GM23338 (cell line): ENCODE results near the gene OGA. TPM values are rescaled to one million over a fixed set of nuclear protein-coding genes. Genes with fewer than 3 reads are reported as not detected.

Experiments
- ATAC-seq: fragments of 200-7000 bp; cut with Tn5 transposase; 3 replicates; pipeline ENCODE4 v1.9.1; 2020
- DNase-seq: peaks from one replicate; pipeline ENCODE4 v3.0.0-alpha.2; 2015; ENCODE audit warnings: low spot score
- H2AFZ ChIP-seq: fragments of 200-600 bp; sonication (generic); 2 replicates; pipeline ENCODE4 v1.8.0; 2016; ENCODE audit warnings: antibody characterized with exemption, mild to moderate bottlenecking, moderate library complexity
- H3F3A ChIP-seq: fragments of 200-600 bp; sonication (generic); replicated peaks from 2 replicates; pipeline ENCODE4 v1.8.0; 2017; ENCODE audit warnings: antibody characterized with exemption, mixed run types, low read depth
- H3K27ac ChIP-seq: fragments of 200-600 bp; sonication (generic); 2 replicates; pipeline ENCODE4 v1.6.1; 2016; ENCODE audit warnings: low read depth
- H3K27me3 ChIP-seq: fragments of 200-600 bp; sonication (generic); 2 replicates; pipeline ENCODE4 v1.8.0; 2016; ENCODE audit warnings: mild to moderate bottlenecking, mixed run types, moderate library complexity; ENCODE audit not compliant: insufficient read depth
- H3K36me3 ChIP-seq: fragments of 200-600 bp; sonication (generic); 2 replicates; pipeline ENCODE4 v1.8.0; 2016; ENCODE audit warnings: mild to moderate bottlenecking; ENCODE audit not compliant: insufficient read depth
- H3K4me1 ChIP-seq: fragments of 200-600 bp; sonication (generic); 2 replicates; pipeline ENCODE4 v1.8.0; 2016; ENCODE audit warnings: mild to moderate bottlenecking, moderate library complexity; ENCODE audit not compliant: insufficient read depth
- H3K4me2 ChIP-seq: fragments of 200-600 bp; sonication (generic); 2 replicates; pipeline ENCODE4 v1.7.1; 2017; ENCODE audit warnings: mixed run types
- H3K4me3 ChIP-seq: fragments of 200-600 bp; sonication (generic); 2 replicates; pipeline ENCODE4 v1.6.1; 2016; ENCODE audit warnings: mixed run types
- H3K79me2 ChIP-seq: fragments of 200-600 bp; sonication (generic); replicated peaks from 2 replicates; pipeline ENCODE4 v1.8.0; 2017; ENCODE audit warnings: mild to moderate bottlenecking; ENCODE audit not compliant: insufficient read depth
- H3K9me2 ChIP-seq: fragments of 200-600 bp; sonication (generic); 2 replicates; pipeline ENCODE4 v1.8.0; 2017; ENCODE audit not compliant: insufficient read depth
- H4K20me1 ChIP-seq: fragments of 200-600 bp; sonication (generic); replicated peaks from 2 replicates; pipeline ENCODE4 v1.8.0; 2017; ENCODE audit warnings: mild to moderate bottlenecking; ENCODE audit not compliant: insufficient read depth
- H3K27ac Mint-ChIP-seq: 2 replicates; pipeline ENCODE4 v1.8.0; 2020; ENCODE audit warnings: inconsistent platforms, mild to moderate bottlenecking, moderate library complexity, mixed read lengths
- H3K27me3 Mint-ChIP-seq: 3 replicates; pipeline ENCODE4 v1.8.0; 2022; ENCODE audit warnings: low read depth, mild to moderate bottlenecking, moderate library complexity, mixed read lengths, inconsistent platforms; ENCODE audit not compliant: insufficient read depth, poor library complexity
- H3K36me3 Mint-ChIP-seq: 3 replicates; pipeline ENCODE4 v1.8.0; 2021; ENCODE audit warnings: low read depth, mild to moderate bottlenecking, inconsistent platforms, moderate library complexity, mixed read lengths
- H3K4me1 Mint-ChIP-seq: 3 replicates; pipeline ENCODE4 v1.8.0; 2020; ENCODE audit warnings: mild to moderate bottlenecking, inconsistent platforms, mixed read lengths
- H3K4me3 Mint-ChIP-seq: 3 replicates; pipeline ENCODE4 v1.8.0; 2021; ENCODE audit warnings: moderate library complexity, mild to moderate bottlenecking, inconsistent platforms, mixed read lengths
- H3K9me3 Mint-ChIP-seq: 3 replicates; pipeline ENCODE4 v1.8.0; 2020; ENCODE audit warnings: moderate library complexity, mild to moderate bottlenecking, inconsistent platforms, mixed read lengths
- CREB1 ChIP-seq: fragments of 250-450 bp; sonication (Bioruptor Pico); IDR thresholded peaks from 2 replicates; pipeline ENCODE4 v1.5.0; 2020; ENCODE audit warnings: low read depth, mild to moderate bottlenecking, moderate library complexity
- EZH2 ChIP-seq: fragments of 200-600 bp; sonication (generic); IDR thresholded peaks from one replicate; pipeline ENCODE4 v1.8.0; 2017; ENCODE audit warnings: antibody characterized with exemption, mild to moderate bottlenecking, low read depth; ENCODE audit not compliant: unreplicated experiment
- EZH2phosphoT487 ChIP-seq: fragments of 200-600 bp; sonication (generic); IDR thresholded peaks from one replicate; pipeline ENCODE4 v1.8.1; 2018; ENCODE audit warnings: antibody characterized with exemption; ENCODE audit not compliant: unreplicated experiment
- JUNB ChIP-seq: IDR thresholded peaks from one replicate; pipeline ENCODE4 v1.6.1; 2016; ENCODE audit warnings: antibody characterized with exemption; ENCODE audit not compliant: unreplicated experiment
- NANOG ChIP-seq: IDR thresholded peaks from 2 replicates; pipeline ENCODE4 v1.6.1; 2016; ENCODE audit warnings: antibody characterized with exemption, borderline replicate concordance
- POLR2AphosphoS5 ChIP-seq: IDR thresholded peaks from 2 replicates; pipeline ENCODE4 v1.6.1; 2016; ENCODE audit warnings: antibody characterized with exemption, low read depth
- STAT1 ChIP-seq: IDR thresholded peaks from one replicate; pipeline ENCODE4 v1.6.1; 2016; ENCODE audit warnings: antibody characterized with exemption; ENCODE audit not compliant: unreplicated experiment
- ZNF114 ChIP-seq: fragments of 250-450 bp; sonication (Bioruptor Pico); IDR thresholded peaks from 2 replicates; pipeline ENCODE4 v1.5.0; 2020; ENCODE audit warnings: mild to moderate bottlenecking, moderate library complexity
- ZNF331 ChIP-seq: fragments of 250-450 bp; sonication (Bioruptor Pico); IDR thresholded peaks from 2 replicates; pipeline ENCODE4 v1.5.0; 2020; ENCODE audit warnings: low read depth, mild to moderate bottlenecking, moderate library complexity
- polyA plus RNA-seq: library from polyadenylated mRNA; unstranded; fragments of >200 nt; fragmentation: Nextera tagmentation; extraction: Ambion mirVana; gene quantifications from 2 replicates; pipeline ENCODE4 v1.2.1, GENCODE V29; 2016
- total RNA-seq: library from RNA; depleted of rRNA; stranded (reverse); fragments of >200 nt; shearing (Covaris generic); gene quantifications from 2 replicates; pipeline ENCODE4 v1.2.3, GENCODE V29; 2014
- TF ChIP-seq, protein P1 (sequence below), 2 experiments: fragments of 200-600 bp in 1 of 2; sonication (generic) in 1 of 2; conservative IDR thresholded peaks; 2 replicates each; pipeline versions ENCODE4 v1.5.1 to v1.6.1; 2016 to 2017; ENCODE audit warnings: antibody characterized with exemption in 2 of 2, low read depth in 2 of 2, mild to moderate bottlenecking in 2 of 2, moderate library complexity in 1 of 2
- TF ChIP-seq, protein P2 (sequence below): IDR thresholded peaks from 2 replicates; pipeline ENCODE4 v1.6.1; 2016; ENCODE audit warnings: antibody characterized with exemption
- TF ChIP-seq, protein P3 (sequence below): fragments of 250-450 bp; sonication (Bioruptor Pico); IDR thresholded peaks from 2 replicates; pipeline ENCODE4 v1.5.0; 2020; ENCODE audit warnings: mild to moderate bottlenecking, moderate library complexity

Gene OGA
- total and polyA plus RNA-seq, 2 experiments from 2014 or later: 68.4 to 131 TPM

DNA sequence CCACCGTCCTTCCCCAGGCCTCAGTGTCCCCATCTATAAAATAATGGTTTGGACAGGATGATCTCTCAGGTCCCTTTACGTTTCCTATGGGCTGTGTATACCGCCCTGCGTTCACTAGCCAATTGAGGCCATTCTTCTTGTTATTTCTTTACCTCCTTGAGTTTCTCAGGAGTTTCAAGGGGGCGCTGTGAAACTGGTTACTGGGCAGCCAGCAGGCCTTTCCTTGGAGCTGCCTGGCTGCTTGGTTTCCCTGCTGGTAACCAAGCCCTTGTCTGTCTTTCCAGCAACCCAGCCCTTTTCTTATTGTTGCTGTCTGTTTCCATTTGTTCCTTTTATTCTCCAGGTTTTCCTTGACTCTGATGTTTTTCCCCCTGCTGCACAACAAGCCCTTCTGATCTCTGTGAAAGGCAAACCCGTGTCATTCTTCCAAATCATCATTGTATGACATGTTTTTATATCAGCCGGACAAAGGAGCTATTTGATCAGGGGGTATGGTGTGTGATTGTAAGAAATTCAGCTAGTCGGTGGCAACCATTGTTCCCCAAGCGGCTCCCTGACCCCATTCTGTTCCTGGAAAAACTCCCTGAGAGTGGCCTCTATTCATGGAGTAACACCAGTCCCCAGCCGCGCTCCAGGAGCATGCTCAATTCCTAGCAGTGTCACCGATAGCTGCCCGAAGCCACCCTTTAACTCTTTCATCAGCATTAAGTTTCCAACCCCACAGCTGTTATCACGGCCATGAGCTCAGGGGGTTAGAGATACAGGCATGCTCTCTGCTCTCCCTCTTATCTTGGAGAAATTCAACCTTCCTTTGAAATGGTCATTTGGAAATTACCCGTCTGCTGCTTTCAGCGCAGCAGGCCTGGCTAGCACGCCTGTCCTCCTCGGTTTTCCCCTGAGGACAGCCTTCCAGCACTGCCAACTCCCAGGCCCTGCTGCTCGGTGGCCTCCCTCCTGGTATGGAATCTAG, 68.9 kb downstream of the OGA start:
- peak; percentile 90 for DNase-seq
- H3K4me3 Mint-ChIP-seq: no peak overlapping the region
- no peak overlapping the region for H3K4me2 ChIP-seq
- H3K27ac Mint-ChIP-seq: no peak overlapping the region
- H3K79me2 ChIP-seq: no peaks in the 10 kb centered on the region
- H3K27me3 Mint-ChIP-seq: peaks cover 3% of the 10 kb centered on the region
- H3K27me3 ChIP-seq: no peaks in the 10 kb centered on the region
- H4K20me1 ChIP-seq: no peaks in the 10 kb centered on the region
- no peaks in the 10 kb centered on the region for H3K36me3 Mint-ChIP-seq
- peaks cover 15% of the 10 kb centered on the region for H3K4me1 Mint-ChIP-seq
- H3K36me3 ChIP-seq: no peaks in the 10 kb centered on the region
- H3K27ac ChIP-seq: no peak overlapping the region
- H3K9me3 Mint-ChIP-seq: no peaks in the 10 kb centered on the region
- ATAC-seq: peak; percentile 98
- no peaks in the 10 kb centered on the region for H3F3A ChIP-seq
- H3K4me1 ChIP-seq: no peaks in the 10 kb centered on the region; the same call in 1 of the 2 replicates
- no peak overlapping the region for H3K4me3 ChIP-seq
- no peaks in the 10 kb centered on the region for H3K9me2 ChIP-seq
- TF ChIP-seq, protein P1, sequence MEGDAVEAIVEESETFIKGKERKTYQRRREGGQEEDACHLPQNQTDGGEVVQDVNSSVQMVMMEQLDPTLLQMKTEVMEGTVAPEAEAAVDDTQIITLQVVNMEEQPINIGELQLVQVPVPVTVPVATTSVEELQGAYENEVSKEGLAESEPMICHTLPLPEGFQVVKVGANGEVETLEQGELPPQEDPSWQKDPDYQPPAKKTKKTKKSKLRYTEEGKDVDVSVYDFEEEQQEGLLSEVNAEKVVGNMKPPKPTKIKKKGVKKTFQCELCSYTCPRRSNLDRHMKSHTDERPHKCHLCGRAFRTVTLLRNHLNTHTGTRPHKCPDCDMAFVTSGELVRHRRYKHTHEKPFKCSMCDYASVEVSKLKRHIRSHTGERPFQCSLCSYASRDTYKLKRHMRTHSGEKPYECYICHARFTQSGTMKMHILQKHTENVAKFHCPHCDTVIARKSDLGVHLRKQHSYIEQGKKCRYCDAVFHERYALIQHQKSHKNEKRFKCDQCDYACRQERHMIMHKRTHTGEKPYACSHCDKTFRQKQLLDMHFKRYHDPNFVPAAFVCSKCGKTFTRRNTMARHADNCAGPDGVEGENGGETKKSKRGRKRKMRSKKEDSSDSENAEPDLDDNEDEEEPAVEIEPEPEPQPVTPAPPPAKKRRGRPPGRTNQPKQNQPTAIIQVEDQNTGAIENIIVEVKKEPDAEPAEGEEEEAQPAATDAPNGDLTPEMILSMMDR (conservative IDR thresholded peaks at IDR 0.05; ENCODE audit: low read depth in 2 of 2): peak; percentile 61 to 76
- no peak for TF ChIP-seq JUNB
- H2AFZ ChIP-seq: peak overlapping the region; percentile 84

DNA sequence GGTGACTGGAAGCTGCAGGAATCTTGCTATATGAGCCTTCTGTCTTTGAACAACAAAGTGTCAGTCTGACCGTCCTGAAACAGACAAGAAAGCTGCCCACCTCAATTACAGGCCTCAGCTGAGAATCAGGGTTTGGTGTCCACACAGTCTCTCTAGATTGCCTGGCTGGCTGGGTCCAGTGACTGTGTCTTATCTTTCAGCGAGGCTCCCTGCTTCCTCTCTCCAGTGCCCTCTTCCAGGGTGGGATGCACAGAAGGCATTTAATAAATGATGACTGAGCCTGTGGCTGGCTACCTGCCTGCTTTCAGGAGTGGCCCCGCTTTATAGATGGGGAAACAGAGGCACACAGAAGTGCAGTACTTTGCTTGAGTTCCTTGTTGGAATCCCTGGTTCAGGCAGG, 69.7 kb downstream of the OGA start:
- Histone ChIP-seq H3K27me3 (no peaks in the 10 kb centered on the region), H3F3A (no peaks in the 10 kb centered on the region), H3K36me3 (no peaks in the 10 kb centered on the region), H3K4me2 (no peak overlapping the region), H3K9me2 (no peaks in the 10 kb centered on the region), H3K79me2 (no peaks in the 10 kb centered on the region), H3K4me3 (no peak overlapping the region), H2AFZ (peak overlapping the region; percentile 57), H3K4me1 (no peaks in the 10 kb centered on the region; the same call in 1 of the 2 replicates), H3K27ac (no peak overlapping the region), H4K20me1 (no peaks in the 10 kb centered on the region)
- DNase-seq (no peak), ATAC-seq (no peak)
- Mint-ChIP-seq H3K9me3 (no peaks in the 10 kb centered on the region), H3K27me3 (peaks cover 3% of the 10 kb centered on the region), H3K4me3 (no peak overlapping the region), H3K36me3 (no peaks in the 10 kb centered on the region), H3K27ac (no peak overlapping the region), H3K4me1 (peaks cover 15% of the 10 kb centered on the region)
- TF ChIP-seq EZH2 (no peak), ZNF331 (CRISPR knock-in tag) (no peak), NANOG (no peak), CREB1 (no peak), STAT1 (no peak), EZH2phosphoT487 (no peak), JUNB (no peak), POLR2AphosphoS5 (no peak), ZNF114 (no peak)
- TF ChIP-seq, protein P2, sequence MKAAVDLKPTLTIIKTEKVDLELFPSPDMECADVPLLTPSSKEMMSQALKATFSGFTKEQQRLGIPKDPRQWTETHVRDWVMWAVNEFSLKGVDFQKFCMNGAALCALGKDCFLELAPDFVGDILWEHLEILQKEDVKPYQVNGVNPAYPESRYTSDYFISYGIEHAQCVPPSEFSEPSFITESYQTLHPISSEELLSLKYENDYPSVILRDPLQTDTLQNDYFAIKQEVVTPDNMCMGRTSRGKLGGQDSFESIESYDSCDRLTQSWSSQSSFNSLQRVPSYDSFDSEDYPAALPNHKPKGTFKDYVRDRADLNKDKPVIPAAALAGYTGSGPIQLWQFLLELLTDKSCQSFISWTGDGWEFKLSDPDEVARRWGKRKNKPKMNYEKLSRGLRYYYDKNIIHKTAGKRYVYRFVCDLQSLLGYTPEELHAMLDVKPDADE: no peak
- TF ChIP-seq, protein P3, sequence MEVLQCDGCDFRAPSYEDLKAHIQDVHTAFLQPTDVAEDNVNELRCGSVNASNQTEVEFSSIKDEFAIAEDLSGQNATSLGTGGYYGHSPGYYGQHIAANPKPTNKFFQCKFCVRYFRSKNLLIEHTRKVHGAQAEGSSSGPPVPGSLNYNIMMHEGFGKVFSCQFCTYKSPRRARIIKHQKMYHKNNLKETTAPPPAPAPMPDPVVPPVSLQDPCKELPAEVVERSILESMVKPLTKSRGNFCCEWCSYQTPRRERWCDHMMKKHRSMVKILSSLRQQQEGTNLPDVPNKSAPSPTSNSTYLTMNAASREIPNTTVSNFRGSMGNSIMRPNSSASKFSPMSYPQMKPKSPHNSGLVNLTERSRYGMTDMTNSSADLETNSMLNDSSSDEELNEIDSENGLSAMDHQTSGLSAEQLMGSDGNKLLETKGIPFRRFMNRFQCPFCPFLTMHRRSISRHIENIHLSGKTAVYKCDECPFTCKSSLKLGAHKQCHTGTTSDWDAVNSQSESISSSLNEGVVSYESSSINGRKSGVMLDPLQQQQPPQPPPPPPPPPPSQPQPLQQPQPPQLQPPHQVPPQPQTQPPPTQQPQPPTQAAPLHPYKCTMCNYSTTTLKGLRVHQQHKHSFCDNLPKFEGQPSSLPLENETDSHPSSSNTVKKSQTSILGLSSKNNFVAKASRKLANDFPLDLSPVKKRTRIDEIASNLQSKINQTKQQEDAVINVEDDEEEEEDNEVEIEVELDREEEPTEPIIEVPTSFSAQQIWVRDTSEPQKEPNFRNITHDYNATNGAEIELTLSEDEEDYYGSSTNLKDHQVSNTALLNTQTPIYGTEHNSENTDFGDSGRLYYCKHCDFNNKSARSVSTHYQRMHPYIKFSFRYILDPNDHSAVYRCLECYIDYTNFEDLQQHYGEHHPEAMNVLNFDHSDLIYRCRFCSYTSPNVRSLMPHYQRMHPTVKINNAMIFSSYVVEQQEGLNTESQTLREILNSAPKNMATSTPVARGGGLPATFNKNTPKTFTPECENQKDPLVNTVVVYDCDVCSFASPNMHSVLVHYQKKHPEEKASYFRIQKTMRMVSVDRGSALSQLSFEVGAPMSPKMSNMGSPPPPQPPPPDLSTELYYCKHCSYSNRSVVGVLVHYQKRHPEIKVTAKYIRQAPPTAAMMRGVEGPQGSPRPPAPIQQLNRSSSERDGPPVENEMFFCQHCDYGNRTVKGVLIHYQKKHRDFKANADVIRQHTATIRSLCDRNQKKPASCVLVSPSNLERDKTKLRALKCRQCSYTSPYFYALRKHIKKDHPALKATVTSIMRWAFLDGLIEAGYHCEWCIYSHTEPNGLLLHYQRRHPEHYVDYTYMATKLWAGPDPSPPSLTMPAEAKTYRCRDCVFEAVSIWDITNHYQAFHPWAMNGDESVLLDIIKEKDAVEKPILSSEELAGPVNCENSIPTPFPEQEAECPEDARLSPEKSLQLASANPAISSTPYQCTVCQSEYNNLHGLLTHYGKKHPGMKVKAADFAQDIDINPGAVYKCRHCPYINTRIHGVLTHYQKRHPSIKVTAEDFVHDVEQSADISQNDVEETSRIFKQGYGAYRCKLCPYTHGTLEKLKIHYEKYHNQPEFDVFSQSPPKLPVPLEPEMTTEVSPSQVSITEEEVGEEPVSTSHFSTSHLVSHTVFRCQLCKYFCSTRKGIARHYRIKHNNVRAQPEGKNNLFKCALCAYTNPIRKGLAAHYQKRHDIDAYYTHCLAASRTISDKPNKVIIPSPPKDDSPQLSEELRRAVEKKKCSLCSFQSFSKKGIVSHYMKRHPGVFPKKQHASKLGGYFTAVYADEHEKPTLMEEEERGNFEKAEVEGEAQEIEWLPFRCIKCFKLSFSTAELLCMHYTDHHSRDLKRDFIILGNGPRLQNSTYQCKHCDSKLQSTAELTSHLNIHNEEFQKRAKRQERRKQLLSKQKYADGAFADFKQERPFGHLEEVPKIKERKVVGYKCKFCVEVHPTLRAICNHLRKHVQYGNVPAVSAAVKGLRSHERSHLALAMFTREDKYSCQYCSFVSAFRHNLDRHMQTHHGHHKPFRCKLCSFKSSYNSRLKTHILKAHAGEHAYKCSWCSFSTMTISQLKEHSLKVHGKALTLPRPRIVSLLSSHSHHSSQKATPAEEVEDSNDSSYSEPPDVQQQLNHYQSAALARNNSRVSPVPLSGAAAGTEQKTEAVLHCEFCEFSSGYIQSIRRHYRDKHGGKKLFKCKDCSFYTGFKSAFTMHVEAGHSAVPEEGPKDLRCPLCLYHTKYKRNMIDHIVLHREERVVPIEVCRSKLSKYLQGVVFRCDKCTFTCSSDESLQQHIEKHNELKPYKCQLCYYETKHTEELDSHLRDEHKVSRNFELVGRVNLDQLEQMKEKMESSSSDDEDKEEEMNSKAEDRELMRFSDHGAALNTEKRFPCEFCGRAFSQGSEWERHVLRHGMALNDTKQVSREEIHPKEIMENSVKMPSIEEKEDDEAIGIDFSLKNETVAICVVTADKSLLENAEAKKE (CRISPR knock-in tag): no peak
